WERI-Rb-1 (cell line): ENCODE results near the gene PTPRD.

Experiments
- DNase-seq: peaks from one replicate; pipeline ENCODE4 v3.0.0-alpha.2; 2020
- H3K27ac ChIP-seq: fragments of 250-450 bp; sonication (Bioruptor Pico); 2 replicates; pipeline ENCODE4 v1.5.1; 2020; ENCODE audit warnings: mild to moderate bottlenecking, moderate library complexity
- H3K27me3 ChIP-seq: fragments of 250-450 bp; sonication (Bioruptor Pico); 2 replicates; pipeline ENCODE4 v1.5.1; 2021; ENCODE audit warnings: mild to moderate bottlenecking, low read depth, moderate library complexity; ENCODE audit not compliant: insufficient read depth, severe bottlenecking
- H3K36me3 ChIP-seq: fragments of 250-450 bp; sonication (Bioruptor Pico); 2 replicates; pipeline ENCODE4 v1.5.1; 2020; ENCODE audit warnings: mild to moderate bottlenecking, moderate library complexity
- H3K4me3 ChIP-seq: 2 replicates; pipeline ENCODE4 v1.5.1; 2011; ENCODE audit warnings: low read depth, mild to moderate bottlenecking, control low read depth, low read length
- H3K9me3 ChIP-seq: fragments of 250-450 bp; sonication (Bioruptor Pico); 2 replicates; pipeline ENCODE4 v1.5.1; 2021; ENCODE audit warnings: mild to moderate bottlenecking, moderate library complexity; ENCODE audit not compliant: severe bottlenecking
- TF ChIP-seq, protein P1 (sequence below): IDR thresholded peaks from 2 replicates; pipeline ENCODE4 v1.5.1; 2011; ENCODE audit warnings: low read depth, mild to moderate bottlenecking, control low read depth, inconsistent platforms, low read length

Gene PTPRD

DNA sequence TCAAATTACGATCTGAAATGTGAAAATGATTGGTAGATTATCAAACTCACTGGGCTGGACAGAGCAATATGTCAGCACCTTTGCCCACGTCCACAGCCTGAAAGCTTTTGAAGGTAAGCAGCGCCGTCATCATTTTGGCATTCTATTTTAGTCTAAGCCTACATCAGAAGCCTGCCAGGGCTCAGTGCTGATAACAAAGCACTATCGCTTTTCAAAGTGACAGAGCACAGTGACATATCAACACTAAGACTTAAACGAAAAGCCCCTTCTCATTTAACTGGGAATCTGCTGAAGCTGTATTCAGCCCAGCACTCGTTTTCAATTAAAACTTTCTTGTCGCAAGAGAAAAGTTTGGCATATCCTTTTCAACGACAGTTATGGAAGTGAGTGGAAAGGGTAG, 1076.3 kb downstream of the PTPRD start:
- no peaks in the 10 kb centered on the region for H3K27me3 ChIP-seq
- no peaks in the 10 kb centered on the region for H3K36me3 ChIP-seq
- no peak overlapping the region for H3K27ac ChIP-seq
- no peak for DNase-seq
- H3K9me3 ChIP-seq = no peaks in the 10 kb centered on the region
- no peak overlapping the region for H3K4me3 ChIP-seq
- TF ChIP-seq, protein P1, sequence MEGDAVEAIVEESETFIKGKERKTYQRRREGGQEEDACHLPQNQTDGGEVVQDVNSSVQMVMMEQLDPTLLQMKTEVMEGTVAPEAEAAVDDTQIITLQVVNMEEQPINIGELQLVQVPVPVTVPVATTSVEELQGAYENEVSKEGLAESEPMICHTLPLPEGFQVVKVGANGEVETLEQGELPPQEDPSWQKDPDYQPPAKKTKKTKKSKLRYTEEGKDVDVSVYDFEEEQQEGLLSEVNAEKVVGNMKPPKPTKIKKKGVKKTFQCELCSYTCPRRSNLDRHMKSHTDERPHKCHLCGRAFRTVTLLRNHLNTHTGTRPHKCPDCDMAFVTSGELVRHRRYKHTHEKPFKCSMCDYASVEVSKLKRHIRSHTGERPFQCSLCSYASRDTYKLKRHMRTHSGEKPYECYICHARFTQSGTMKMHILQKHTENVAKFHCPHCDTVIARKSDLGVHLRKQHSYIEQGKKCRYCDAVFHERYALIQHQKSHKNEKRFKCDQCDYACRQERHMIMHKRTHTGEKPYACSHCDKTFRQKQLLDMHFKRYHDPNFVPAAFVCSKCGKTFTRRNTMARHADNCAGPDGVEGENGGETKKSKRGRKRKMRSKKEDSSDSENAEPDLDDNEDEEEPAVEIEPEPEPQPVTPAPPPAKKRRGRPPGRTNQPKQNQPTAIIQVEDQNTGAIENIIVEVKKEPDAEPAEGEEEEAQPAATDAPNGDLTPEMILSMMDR = no peak

- H3K4me3 ChIP-seq = no peak overlapping the region
- H3K27me3 ChIP-seq = no peaks in the 10 kb centered on the region
- TF ChIP-seq, protein P1 = no peak
- H3K9me3 ChIP-seq = no peaks in the 10 kb centered on the region
- no peak for DNase-seq
- H3K27ac ChIP-seq = no peak overlapping the region
- H3K36me3 ChIP-seq = no peaks in the 10 kb centered on the region
Measured at GRCh38 chr9:9523476-9524139, 1089.2 kb downstream of the PTPRD start.

GRCh38 chr9:9522406-9522805, 1090.4 kb downstream of the PTPRD start:
- Histone ChIP-seq H3K27me3 (no peaks in the 10 kb centered on the region), H3K27ac (no peak overlapping the region), H3K9me3 (no peaks in the 10 kb centered on the region), H3K36me3 (no peaks in the 10 kb centered on the region), H3K4me3 (no peak overlapping the region)
- TF ChIP-seq, protein P1 = no peak
- DNase-seq = no peak

- H3K4me3 ChIP-seq = no peak overlapping the region
Measured at GRCh38 chr9:9521033-9521779, 1091.6 kb downstream of the PTPRD start.

DNA sequence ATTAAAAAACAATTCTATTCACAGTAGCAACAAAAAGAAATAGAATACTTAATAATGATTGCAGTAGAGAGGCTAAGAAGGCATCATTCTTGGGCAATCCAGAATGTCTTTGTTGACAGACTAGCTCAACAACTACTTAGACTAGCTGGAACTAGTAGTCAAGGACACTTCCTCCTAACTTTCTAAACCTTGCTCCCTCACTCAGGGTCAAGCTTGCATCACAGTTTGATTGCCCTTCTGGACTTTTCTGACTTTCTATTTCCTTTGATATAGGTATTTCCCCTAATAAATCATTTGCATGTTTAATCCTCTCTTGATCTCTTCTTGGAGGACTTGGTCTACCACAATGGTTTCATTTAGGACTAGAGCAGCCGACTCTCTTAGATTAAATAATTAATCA, 1107.9 kb downstream of the PTPRD start:
- DNase-seq = no peak
- Histone ChIP-seq H3K27me3 (no peaks in the 10 kb centered on the region), H3K4me3 (no peak overlapping the region), H3K36me3 (no peaks in the 10 kb centered on the region), H3K9me3 (no peaks in the 10 kb centered on the region), H3K27ac (no peak overlapping the region)
- TF ChIP-seq, protein P1 = no peak

More at GRCh38 chr9:9521033-9521779, 1091.6 kb downstream of the PTPRD start:
- no peaks in the 10 kb centered on the region for H3K9me3 ChIP-seq
- no peak overlapping the region for H3K27ac ChIP-seq
- no peak for DNase-seq
- no peaks in the 10 kb centered on the region for H3K27me3 ChIP-seq
- no peaks in the 10 kb centered on the region for H3K36me3 ChIP-seq
- TF ChIP-seq, protein P1 = no peak

- TF ChIP-seq, protein P1 = 0 out of 2 replicates have a peak, but pooled peaks have one; percentile 5
- no peak overlapping the region for H3K4me3 ChIP-seq
- no peaks in the 10 kb centered on the region for H3K27me3 ChIP-seq
- DNase-seq = no peak
- H3K27ac ChIP-seq = no peak overlapping the region
- no peaks in the 10 kb centered on the region for H3K36me3 ChIP-seq
- H3K9me3 ChIP-seq = peaks cover 3% of the 10 kb centered on the region
Measured at GRCh38 chr9:9499546-9499945, 1113.3 kb downstream of the PTPRD start.
